ENCODE data around the gene RAPSN.

Gene RAPSN

GRCh38 chr11:47488674-47489394, 39.9 kb upstream of the RAPSN start:
- TF ChIP-seq, protein P1, sequence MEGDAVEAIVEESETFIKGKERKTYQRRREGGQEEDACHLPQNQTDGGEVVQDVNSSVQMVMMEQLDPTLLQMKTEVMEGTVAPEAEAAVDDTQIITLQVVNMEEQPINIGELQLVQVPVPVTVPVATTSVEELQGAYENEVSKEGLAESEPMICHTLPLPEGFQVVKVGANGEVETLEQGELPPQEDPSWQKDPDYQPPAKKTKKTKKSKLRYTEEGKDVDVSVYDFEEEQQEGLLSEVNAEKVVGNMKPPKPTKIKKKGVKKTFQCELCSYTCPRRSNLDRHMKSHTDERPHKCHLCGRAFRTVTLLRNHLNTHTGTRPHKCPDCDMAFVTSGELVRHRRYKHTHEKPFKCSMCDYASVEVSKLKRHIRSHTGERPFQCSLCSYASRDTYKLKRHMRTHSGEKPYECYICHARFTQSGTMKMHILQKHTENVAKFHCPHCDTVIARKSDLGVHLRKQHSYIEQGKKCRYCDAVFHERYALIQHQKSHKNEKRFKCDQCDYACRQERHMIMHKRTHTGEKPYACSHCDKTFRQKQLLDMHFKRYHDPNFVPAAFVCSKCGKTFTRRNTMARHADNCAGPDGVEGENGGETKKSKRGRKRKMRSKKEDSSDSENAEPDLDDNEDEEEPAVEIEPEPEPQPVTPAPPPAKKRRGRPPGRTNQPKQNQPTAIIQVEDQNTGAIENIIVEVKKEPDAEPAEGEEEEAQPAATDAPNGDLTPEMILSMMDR (IDR thresholded peaks at IDR 0.05; ENCODE audit: low read depth, low read length, missing control alignments): no peak
- H3K4me3 ChIP-seq (ENCODE audit: low read depth, low read length): no peak overlapping the region
- no peak for DNase-seq (ENCODE audit: low read depth)

DNA sequence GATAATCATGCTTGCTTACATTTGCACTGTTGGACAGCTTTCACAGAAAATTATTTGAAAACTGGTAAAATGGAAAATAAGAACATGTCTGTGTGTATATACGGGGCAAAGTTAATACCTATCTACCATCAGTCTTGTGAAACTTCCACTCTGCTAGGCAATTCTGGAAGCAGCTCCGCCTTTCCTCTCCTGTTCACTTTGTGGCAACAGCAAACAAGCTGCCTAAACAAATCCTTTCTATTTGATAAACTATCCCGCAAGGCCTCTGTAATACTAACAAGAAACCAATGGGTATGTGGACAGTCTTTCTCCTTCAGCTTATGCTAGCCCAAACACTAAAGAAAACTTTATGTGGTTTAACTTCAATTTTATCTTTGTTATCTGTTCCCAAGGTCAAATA, 39.2 kb upstream of the RAPSN start:
- DNase-seq (ENCODE audit: low read depth): no peak
- TF ChIP-seq, protein P1 (IDR thresholded peaks at IDR 0.05; ENCODE audit: low read depth, low read length, missing control alignments): no peak
- no peak overlapping the region for H3K4me3 ChIP-seq (ENCODE audit: low read depth, low read length)

DNA sequence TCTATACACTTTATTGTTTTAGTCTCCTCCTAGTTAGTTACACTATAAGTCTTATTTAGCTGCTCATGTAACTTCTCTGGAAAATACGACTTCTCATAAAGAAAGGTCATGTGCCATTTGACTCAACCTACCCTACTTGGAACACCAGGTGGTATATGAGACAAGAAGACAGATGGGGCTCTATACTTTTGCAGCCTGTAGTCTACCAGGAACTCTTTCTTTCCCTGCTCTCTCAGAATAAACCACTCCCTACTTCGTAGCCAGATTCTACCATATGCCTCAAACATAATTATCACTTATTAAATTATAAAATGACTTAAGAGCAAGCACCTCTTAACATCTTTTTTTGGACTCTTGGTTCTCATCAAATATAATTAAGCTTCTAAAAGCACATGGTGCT, 38.5 kb upstream of the RAPSN start:
- no peak overlapping the region for H3K4me3 ChIP-seq (ENCODE audit: low read depth, low read length)
- no peak for DNase-seq (ENCODE audit: low read depth)
- TF ChIP-seq, protein P1 (IDR thresholded peaks at IDR 0.05; ENCODE audit: low read depth, low read length, missing control alignments): no peak

DNA sequence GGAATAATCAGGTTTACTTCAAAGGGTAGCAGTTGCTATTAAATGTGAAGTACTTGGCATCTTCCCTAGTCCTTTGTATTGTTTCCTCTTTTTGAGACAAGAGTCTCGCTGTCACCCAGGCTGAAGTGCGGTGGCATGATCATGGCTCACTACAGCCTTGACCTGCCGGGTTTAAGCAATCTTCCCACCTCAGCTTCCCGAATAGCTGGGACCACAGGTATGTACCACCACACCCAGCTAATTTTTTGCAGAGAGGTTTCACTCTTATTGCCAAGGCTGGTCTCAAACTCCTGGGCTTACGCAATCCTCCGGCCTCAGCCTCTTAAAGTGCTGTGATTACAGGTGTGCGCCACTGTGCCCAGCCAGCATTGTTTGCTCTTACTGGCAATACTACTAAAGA, 36.2 kb upstream of the RAPSN start:
- DNase-seq (ENCODE audit: low read depth): no peak
- H3K4me3 ChIP-seq (ENCODE audit: low read depth, low read length): no peak overlapping the region
- TF ChIP-seq, protein P1 (IDR thresholded peaks at IDR 0.05; ENCODE audit: low read depth, low read length, missing control alignments): no peak

GRCh38 chr11:47483457-47483856, 34.5 kb upstream of the RAPSN start:
- DNase-seq (ENCODE audit: low read depth): no peak
- TF ChIP-seq, protein P1 (IDR thresholded peaks at IDR 0.05; ENCODE audit: low read depth, low read length, missing control alignments): no peak
- H3K4me3 ChIP-seq (ENCODE audit: low read depth, low read length): no peak overlapping the region

DNA sequence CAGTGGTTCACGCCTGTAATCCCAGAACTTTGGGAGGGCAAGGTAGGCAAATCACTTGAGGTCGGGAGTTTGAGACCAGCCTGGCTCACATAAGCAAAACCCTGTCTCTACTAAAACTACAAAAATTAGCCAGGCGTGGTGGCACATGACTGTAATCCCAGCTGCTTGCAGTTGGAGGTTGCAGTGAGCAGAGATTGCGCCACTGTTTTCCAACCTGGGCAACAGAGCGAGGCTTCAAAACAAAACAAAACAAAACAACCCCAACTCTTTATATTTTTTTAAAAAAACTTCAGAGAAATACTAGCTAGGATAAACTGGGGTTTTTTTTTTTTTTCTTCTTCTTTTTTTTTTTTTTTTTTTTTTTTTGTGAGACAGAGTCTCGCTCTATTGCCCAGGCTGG, 31.8 kb upstream of the RAPSN start:
- TF ChIP-seq, protein P1 (IDR thresholded peaks at IDR 0.05; ENCODE audit: low read depth, low read length, missing control alignments): no peak
- no peak for DNase-seq (ENCODE audit: low read depth)
- H3K4me3 ChIP-seq (ENCODE audit: low read depth, low read length): no peak overlapping the region
